Mesenteric fat pad (tissue), 1 donor: ENCODE results near the gene PREPL. TPM values are rescaled to one million over a fixed set of nuclear protein-coding genes. Genes with fewer than 3 reads are reported as not detected.

Experiments
- total RNA-seq: library from RNA; stranded (reverse); fragmentation: NEBNext Ultra II Directional; extraction: Animal tissue kit (Norgen Biotek cat#: 25700); gene quantifications from one replicate; pipeline ENCODE4 v1.2.1, GENCODE V29; 2021
- donor health status: DM: yes; HTN: yes; CAD: no.

Gene PREPL
- total RNA-seq, 1 donor from 2014 or later = 28.9 TPM

Other genes starting within 250 kb of the PREPL start
- gene PPM1B, start 192.6 kb downstream of the PREPL start, total RNA-seq = 66.8 TPM
- 0.19 TPM for gene SLC3A1, start 86.0 kb downstream of the PREPL start, total RNA-seq
- 10.2 TPM for gene CAMKMT, start 453 bp upstream of the PREPL start, total RNA-seq